Measurements from ENCODE around the gene CKAP2. TPM values are rescaled to one million over a fixed set of nuclear protein-coding genes. Genes with fewer than 3 reads are reported as not detected.
"Not testable (repeated sequence)": the region's sequence is repeated elsewhere in the genome, so short reads cannot be mapped to it uniquely, and the experiment has no call there.

CKAP2 gene
- total RNA-seq, 1 donor from 2014 or later = 67.4 TPM

GRCh38 chr13:52454459-52454819 lies 839 bp upstream of the CKAP2 start:
- Mint-ChIP-seq H3K9me3 (no peaks in the 10 kb centered on the region), H3K4me3 (peak overlapping the region; percentile 98), H3K36me3 (no peaks in the 10 kb centered on the region), H3K4me1 (ENCODE audit: unreplicated experiment) (peaks cover 20% of the 10 kb centered on the region), H3K27ac (peak overlapping the region; percentile 98), H3K27me3 (no peaks in the 10 kb centered on the region)
- TF ChIP-seq CTCF (conservative IDR thresholded peaks at IDR 0.05) = no peak
- DNase-seq (ENCODE audit: extremely low spot score, unreplicated experiment) = no peak

GRCh38 chr13:52455677-52456041 lies 381 bp downstream of the CKAP2 start:
- no peaks in the 10 kb centered on the region for H3K9me3 Mint-ChIP-seq
- peaks cover 20% of the 10 kb centered on the region for H3K4me1 Mint-ChIP-seq (ENCODE audit: unreplicated experiment)
- H3K27me3 Mint-ChIP-seq = no peaks in the 10 kb centered on the region
- peaks cover 1% of the 10 kb centered on the region for H3K36me3 Mint-ChIP-seq
- peak overlapping the region; percentile 98 for H3K4me3 Mint-ChIP-seq
- H3K27ac Mint-ChIP-seq = peak overlapping the region; percentile 98
- peak; percentile 90 for DNase-seq (ENCODE audit: extremely low spot score, unreplicated experiment)
- peak; percentile 16 for TF ChIP-seq CTCF (conservative IDR thresholded peaks at IDR 0.05)

GRCh38 chr13:52459668-52460067 lies 4.4 kb downstream of the CKAP2 start:
- Mint-ChIP-seq H3K36me3 (peaks cover 23% of the 10 kb centered on the region), H3K27me3 (no peaks in the 10 kb centered on the region), H3K27ac (no peak overlapping the region), H3K9me3 (no peaks in the 10 kb centered on the region), H3K4me1 (ENCODE audit: unreplicated experiment) (peaks cover 20% of the 10 kb centered on the region), H3K4me3 (no peak overlapping the region)
- no peak for TF ChIP-seq CTCF (conservative IDR thresholded peaks at IDR 0.05)
- DNase-seq (ENCODE audit: extremely low spot score, unreplicated experiment) = no peak

- no peaks in the 10 kb centered on the region for H3K27me3 Mint-ChIP-seq
- H3K4me1 Mint-ChIP-seq (ENCODE audit: unreplicated experiment) = peaks cover 16% of the 10 kb centered on the region
- DNase-seq (ENCODE audit: extremely low spot score, unreplicated experiment) = no peak
- no peak overlapping the region for H3K4me3 Mint-ChIP-seq
- no peak overlapping the region for H3K27ac Mint-ChIP-seq
- H3K36me3 Mint-ChIP-seq = peaks cover 32% of the 10 kb centered on the region
- no peak for TF ChIP-seq CTCF (conservative IDR thresholded peaks at IDR 0.05)
- no peaks in the 10 kb centered on the region for H3K9me3 Mint-ChIP-seq
These were observed 6.0 kb downstream of the CKAP2 start for GRCh38 chr13:52461265-52461664.

- Mint-ChIP-seq H3K27ac (no peak overlapping the region), H3K4me3 (no peak overlapping the region), H3K9me3 (no peaks in the 10 kb centered on the region), H3K4me1 (ENCODE audit: unreplicated experiment) (peaks cover 13% of the 10 kb centered on the region), H3K27me3 (no peaks in the 10 kb centered on the region), H3K36me3 (peaks cover 48% of the 10 kb centered on the region)
- DNase-seq (ENCODE audit: extremely low spot score, unreplicated experiment) = no peak
- no peak for TF ChIP-seq CTCF (conservative IDR thresholded peaks at IDR 0.05)
These were observed 8.2 kb downstream of the CKAP2 start for GRCh38 chr13:52463526-52463925.

- peaks cover 57% of the 10 kb centered on the region for H3K36me3 Mint-ChIP-seq
- not testable (repeated sequence) for H3K27ac Mint-ChIP-seq, H3K27me3 Mint-ChIP-seq
These were observed 13.2 kb downstream of the CKAP2 start for GRCh38 chr13:52468487-52468886.

GRCh38 chr13:52480677-52481428 lies 25.6 kb downstream of the CKAP2 start:
- H3K9me3 Mint-ChIP-seq; DNase-seq (ENCODE audit: extremely low spot score, unreplicated experiment); H3K36me3 Mint-ChIP-seq; H3K27ac Mint-ChIP-seq; H3K4me1 Mint-ChIP-seq (ENCODE audit: unreplicated experiment); H3K4me3 Mint-ChIP-seq; H3K27me3 Mint-ChIP-seq: not testable (repeated sequence)

More at GRCh38 chr13:52468487-52468886, 13.2 kb downstream of the CKAP2 start:
- H3K4me1 Mint-ChIP-seq (ENCODE audit: unreplicated experiment); H3K4me3 Mint-ChIP-seq; DNase-seq (ENCODE audit: extremely low spot score, unreplicated experiment); H3K9me3 Mint-ChIP-seq: not testable (repeated sequence)

- not testable (repeated sequence) for DNase-seq (ENCODE audit: extremely low spot score, unreplicated experiment); H3K36me3 Mint-ChIP-seq; H3K4me1 Mint-ChIP-seq (ENCODE audit: unreplicated experiment); H3K9me3 Mint-ChIP-seq; H3K27me3 Mint-ChIP-seq; H3K27ac Mint-ChIP-seq; H3K4me3 Mint-ChIP-seq
These were observed 31.8 kb downstream of the CKAP2 start for GRCh38 chr13:52487078-52487477.

DNA sequence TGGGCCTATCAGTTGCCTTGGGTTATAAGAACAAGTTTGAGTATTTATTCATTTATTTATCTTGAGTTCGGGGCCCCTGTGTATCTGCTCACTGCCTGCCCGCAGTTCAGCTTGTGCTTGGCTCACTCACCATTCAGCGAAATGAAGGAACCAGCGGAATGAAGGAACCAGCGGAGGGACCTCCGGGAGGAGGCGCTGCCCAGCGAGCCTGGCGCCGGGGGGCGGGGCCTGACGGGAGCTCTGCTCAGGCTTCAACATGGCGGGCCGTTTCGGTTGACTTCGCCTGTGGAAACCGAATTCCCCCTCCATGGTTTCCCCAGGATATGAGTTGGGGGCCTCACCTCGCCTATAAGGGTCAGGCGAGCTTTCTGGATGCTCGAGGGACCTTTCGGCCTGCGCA lies 33.5 kb downstream of the CKAP2 start:
- not testable (repeated sequence) for DNase-seq (ENCODE audit: extremely low spot score, unreplicated experiment); H3K4me1 Mint-ChIP-seq (ENCODE audit: unreplicated experiment); H3K4me3 Mint-ChIP-seq; H3K27me3 Mint-ChIP-seq; H3K36me3 Mint-ChIP-seq; H3K27ac Mint-ChIP-seq; H3K9me3 Mint-ChIP-seq

Measured in type B pancreatic cell (in vitro differentiated cells).